GM12865 (cell line): ENCODE measurements around the gene CEP164.
"Not testable (repeated sequence)": the region's sequence is repeated elsewhere in the genome, so short reads cannot be mapped to it uniquely, and the experiment has no call there.

Experiments used
- DNase-seq: peaks from one replicate; pipeline ENCODE4 v3.0.0; 2010; ENCODE audit warnings: low read depth
- H3K4me3 ChIP-seq: 2 replicates; pipeline ENCODE4 v1.5.1; 2011; ENCODE audit warnings: mild to moderate bottlenecking, low read depth, low read length, control low read depth
- TF ChIP-seq, protein P1 (sequence below): IDR thresholded peaks from 2 replicates; pipeline ENCODE4 v1.5.1; 2011; ENCODE audit warnings: low read length, control low read depth, low read depth, inconsistent platforms; ENCODE audit not compliant: insufficient read depth; ENCODE audit errors: missing control alignments

Gene CEP164

DNA sequence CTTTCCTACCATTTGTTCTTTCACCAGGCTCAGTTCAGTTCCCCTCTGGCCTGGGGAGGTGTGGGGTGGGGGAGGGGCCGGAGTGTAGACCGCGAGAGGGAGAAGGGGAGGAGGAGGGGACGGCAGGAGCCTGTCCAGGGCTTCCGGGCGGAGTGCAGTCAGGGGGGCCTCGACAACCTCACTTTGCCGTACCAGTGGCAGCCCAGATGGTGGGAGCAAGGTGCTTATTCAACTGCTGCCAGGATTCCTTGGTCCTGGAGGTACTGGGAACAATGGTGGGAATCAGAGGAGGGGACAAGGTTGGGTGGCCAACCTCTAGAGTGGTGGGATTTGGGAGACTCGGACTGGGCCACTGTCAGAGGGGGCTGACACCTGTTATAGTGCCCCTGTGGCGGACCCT, 12.8 kb upstream of the CEP164 start:
- H3K4me3 ChIP-seq: no peak overlapping the region
- no peak for DNase-seq
- TF ChIP-seq, protein P1, sequence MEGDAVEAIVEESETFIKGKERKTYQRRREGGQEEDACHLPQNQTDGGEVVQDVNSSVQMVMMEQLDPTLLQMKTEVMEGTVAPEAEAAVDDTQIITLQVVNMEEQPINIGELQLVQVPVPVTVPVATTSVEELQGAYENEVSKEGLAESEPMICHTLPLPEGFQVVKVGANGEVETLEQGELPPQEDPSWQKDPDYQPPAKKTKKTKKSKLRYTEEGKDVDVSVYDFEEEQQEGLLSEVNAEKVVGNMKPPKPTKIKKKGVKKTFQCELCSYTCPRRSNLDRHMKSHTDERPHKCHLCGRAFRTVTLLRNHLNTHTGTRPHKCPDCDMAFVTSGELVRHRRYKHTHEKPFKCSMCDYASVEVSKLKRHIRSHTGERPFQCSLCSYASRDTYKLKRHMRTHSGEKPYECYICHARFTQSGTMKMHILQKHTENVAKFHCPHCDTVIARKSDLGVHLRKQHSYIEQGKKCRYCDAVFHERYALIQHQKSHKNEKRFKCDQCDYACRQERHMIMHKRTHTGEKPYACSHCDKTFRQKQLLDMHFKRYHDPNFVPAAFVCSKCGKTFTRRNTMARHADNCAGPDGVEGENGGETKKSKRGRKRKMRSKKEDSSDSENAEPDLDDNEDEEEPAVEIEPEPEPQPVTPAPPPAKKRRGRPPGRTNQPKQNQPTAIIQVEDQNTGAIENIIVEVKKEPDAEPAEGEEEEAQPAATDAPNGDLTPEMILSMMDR: no peak

DNA sequence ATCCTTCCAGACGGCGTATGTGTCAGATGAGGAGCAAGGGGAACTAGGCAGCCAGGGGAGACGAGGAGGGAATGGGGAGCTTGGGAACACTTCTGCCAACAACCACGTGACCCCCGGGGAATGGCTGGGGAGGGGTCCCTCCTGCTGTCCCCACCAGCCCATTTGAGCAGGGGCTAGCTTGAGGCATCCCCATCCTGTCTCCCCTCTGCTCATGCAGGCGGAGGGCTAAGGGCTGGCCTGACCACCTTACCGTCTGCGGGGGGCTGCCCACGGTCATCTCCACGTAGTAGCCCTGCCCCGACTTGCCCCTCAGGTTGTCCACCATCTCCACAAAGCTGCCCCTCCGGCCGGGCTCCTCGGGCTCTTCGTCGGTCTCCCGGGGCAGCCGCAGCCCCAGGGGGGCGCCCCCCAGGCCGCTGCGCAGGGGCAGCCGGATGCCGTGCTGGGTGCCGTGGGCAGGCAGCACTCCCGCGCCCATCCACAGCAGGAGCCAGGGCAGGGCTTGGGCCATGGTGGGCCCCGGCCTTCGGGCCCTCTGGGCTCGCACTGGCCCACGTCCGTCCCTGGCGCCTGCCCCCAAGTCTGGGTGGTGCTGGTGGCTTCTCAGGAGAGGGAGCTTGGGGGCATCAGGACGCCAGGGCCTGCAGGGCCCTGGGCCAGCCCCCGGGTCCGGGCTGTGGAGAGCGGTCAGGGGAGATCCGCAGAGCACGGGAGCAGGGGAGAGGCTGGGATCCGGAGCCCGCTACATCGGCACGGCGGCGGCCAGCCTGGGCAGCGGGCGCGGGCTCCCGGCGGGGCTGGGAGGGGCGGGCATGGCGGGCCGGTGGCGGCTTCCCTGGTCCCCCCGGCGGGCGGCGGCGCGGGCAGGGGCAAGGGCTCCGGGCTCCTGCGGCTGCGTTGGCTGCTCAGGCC, 12.1 kb upstream of the CEP164 start:
- DNase-seq: no peak
- H3K4me3 ChIP-seq: peak overlapping the region; percentile 19
- TF ChIP-seq, protein P1: no peak

DNA sequence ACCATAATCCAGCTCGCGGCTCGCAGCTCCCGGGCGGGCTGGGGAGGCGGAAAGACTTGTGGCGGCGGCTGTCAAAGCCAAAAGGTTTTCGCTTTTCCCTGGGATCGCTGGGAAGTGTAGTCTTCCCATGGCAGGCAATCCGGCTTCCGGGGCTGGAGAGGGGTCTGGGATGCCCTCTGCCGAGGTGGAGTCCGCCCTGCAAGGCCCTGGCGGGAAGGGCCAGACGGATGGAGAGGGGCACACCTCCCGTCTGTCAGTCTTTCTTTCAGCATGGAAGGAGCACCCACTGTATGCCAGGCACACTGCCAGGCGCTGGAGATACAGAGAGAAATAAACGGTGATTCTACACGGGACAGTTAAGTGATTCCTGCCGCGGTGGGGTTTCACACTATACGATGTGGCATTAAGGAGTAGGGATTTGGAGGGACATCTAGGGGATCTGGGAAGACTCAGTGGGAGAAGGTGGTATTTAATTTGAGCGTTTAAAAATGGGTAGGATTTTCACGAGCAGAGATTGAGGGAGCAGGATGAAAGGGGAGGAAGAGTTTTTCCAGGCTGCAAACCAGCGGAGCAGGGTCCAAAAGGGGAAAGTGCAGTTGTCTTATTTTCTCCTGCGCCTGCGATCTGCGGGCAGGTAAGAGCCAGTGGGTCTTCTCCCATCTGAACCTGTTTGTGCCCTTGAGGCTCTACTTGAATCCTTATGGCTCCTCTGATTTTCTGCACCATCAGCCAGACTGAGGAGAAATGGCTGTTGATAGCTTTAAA, 11.3 kb upstream of the CEP164 start, which contains the start of gene BACE1:
Gene BACE1 (minus strand): TSS at position 60 of the 765 bp plus-strand sequence. CDS start 461 bp downstream, outside the sequence.
- no peak for DNase-seq
- TF ChIP-seq, protein P1: no peak
- H3K4me3 ChIP-seq: peak within 1 kb of the TSS; percentile 19

DNA sequence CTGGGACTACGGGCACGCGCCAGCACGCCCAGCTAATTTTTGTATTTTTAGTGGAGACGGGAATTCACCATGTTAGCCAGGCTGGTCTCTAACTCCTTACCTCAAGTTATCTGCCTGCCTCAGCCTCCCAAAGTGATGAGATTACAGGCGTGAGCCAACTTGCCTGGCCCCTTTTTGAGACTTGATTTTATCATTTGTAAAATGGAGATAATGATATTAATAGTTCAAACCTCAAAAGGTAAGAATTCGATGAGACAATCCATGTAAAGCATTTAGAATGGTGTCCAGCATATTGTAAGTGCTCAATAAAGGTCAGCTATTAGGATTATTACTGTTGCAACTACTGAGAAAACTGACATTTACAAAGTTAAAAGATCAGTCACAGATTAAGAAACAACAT, 8.9 kb upstream of the CEP164 start:
- H3K4me3 ChIP-seq: no peak overlapping the region
- TF ChIP-seq, protein P1: no peak
- DNase-seq: no peak

DNA sequence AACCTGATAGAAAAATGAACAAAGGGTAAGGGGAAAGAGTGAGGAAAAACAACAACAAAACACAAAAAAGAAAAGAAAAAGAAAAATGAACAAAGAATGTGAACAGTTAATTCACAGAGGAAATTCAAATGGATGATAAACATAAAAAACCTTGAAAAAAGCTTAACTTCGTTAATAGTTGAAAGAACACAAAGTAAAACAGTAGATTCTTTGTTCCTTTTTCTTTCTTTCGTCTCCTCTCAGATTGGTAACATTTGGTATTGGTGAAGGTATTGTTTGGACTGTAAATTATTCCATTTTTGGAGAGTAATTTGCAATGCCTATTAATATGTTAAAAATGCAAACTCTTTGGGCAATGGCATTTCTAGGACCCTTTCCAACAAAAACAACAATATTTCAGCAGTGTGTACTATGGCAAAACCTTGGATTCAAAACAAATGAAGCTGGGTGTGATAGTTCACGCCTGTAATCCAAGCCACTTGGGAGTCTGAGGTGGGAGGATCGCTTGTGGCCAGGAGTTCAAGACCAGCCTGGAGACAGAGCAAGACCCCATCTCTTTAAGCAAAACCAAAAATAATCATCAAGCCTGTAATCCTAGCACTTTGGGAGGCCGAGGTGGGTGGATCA, 8.3 kb upstream of the CEP164 start:
- H3K4me3 ChIP-seq: no peak overlapping the region
- TF ChIP-seq, protein P1: no peak
- no peak for DNase-seq

DNA sequence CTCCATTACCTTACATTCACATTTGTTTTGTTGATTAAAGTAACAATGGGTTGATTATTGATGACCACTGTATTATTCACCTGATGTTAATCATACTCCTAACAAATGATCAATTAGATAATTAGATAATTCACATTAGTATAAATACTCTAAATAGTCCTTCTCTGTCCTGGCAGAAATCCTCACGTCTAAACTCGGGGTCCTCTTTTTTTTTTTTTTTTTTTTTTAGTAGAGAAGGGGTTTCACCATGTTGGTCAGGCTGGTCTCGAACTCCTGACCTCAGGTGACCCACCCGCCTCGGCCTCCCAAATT, 443 bp upstream of the CEP164 start:
- not testable (repeated sequence) for DNase-seq
- H3K4me3 ChIP-seq: peak overlapping the region; percentile 89
